GM13976 (cell line): Measurements from ENCODE around the gene POP4.

Experiments
- DNase-seq: peaks from one replicate; pipeline ENCODE4 v3.0.0; 2012; ENCODE audit warnings: low spot score
- CTCF ChIP-seq: IDR thresholded peaks from 2 replicates; pipeline ENCODE4 v1.5.1; 2012; ENCODE audit warnings: borderline replicate concordance, mild to moderate bottlenecking; ENCODE audit not compliant: insufficient read depth; ENCODE audit errors: extremely low read depth, missing control alignments, control extremely low read depth
- in situ Hi-C: fragments of 300-500 bp; cut with MboI; formaldehyde crosslinking; loops from one replicate; pipeline ENCODE4 v1.12.0; 2022; ENCODE audit warnings: low sequenced_read_pairs, mixed read lengths, inconsistent platforms; ENCODE audit not compliant: unreplicated experiment

POP4 gene

GRCh38 chr19:29658221-29658991, 52.3 kb downstream of the POP4 start:
- DNase-seq: no peak
- no peak for TF ChIP-seq CTCF
- in situ Hi-C loops: no loop called here

GRCh38 chr19:29660835-29661234, 54.8 kb downstream of the POP4 start:
- no peak for TF ChIP-seq CTCF
- in situ Hi-C loops: no loop called here
- DNase-seq: no peak

- no peak for DNase-seq
- in situ Hi-C loops: no loop called here
- no peak for TF ChIP-seq CTCF
These were observed 56.2 kb downstream of the POP4 start for GRCh38 chr19:29662278-29662603.

GRCh38 chr19:29662604-29663404, 56.7 kb downstream of the POP4 start:
- no peak for DNase-seq
- in situ Hi-C loops: no loop called here
- TF ChIP-seq CTCF: no peak

- TF ChIP-seq CTCF: no peak
- DNase-seq: no peak
- in situ Hi-C loops: no loop called here
These were observed 58.0 kb downstream of the POP4 start for GRCh38 chr19:29663861-29664752.

GRCh38 chr19:29664753-29665214, 58.7 kb downstream of the POP4 start:
- peak; percentile 19 for TF ChIP-seq CTCF
- in situ Hi-C loops: no loop called here
- no peak for DNase-seq
